CD8-positive, alpha-beta memory T cell (primary cell): Measurements from ENCODE around the gene ANO4. TPM values are rescaled to one million over a fixed set of nuclear protein-coding genes. Genes with fewer than 3 reads are reported as not detected.

Source experiments
- CTCF ChIA-PET: fragments of 350-600 bp; sonication (Branson Sonifier 250); formaldehyde crosslinking; loops from one replicate; lab custom pipeline; 2021; ENCODE audit warnings: antibody characterized with exemption; lab: Charles Lee
- POLR2A ChIA-PET: fragments of 350-600 bp; sonication (Branson Sonifier 250); formaldehyde crosslinking; loops from one replicate; lab custom pipeline; 2021; ENCODE audit warnings: antibody characterized with exemption; lab: Charles Lee
- DNase-seq, 5 donors: peaks; one replicate each; pipeline versions ENCODE4 v3.0.0 to v3.0.0-alpha.2; 2020 to 2022; ENCODE audit warnings: mixed read lengths in 1 of 5
- H3K27ac ChIP-seq: one replicate; pipeline ENCODE4 v1.7.0; 2013; ENCODE audit warnings: low read depth, mild to moderate bottlenecking, low read length, moderate library complexity
- H3K27me3 ChIP-seq: 2 replicates; pipeline ENCODE4 v1.7.0; 2013; ENCODE audit warnings: low read length, mild to moderate bottlenecking; ENCODE audit not compliant: insufficient read depth, poor library complexity, severe bottlenecking
- H3K36me3 ChIP-seq: 2 replicates; pipeline ENCODE4 v1.7.0; 2013; ENCODE audit warnings: mild to moderate bottlenecking, low read length, moderate library complexity; ENCODE audit not compliant: insufficient read depth
- H3K4me1 ChIP-seq: 2 replicates; pipeline ENCODE4 v1.7.0; 2013; ENCODE audit warnings: mild to moderate bottlenecking, low read length, moderate library complexity; ENCODE audit not compliant: insufficient read depth
- H3K4me3 ChIP-seq: 2 replicates; pipeline ENCODE4 v1.7.0; 2013; ENCODE audit warnings: mild to moderate bottlenecking, low read length
- H3K9me3 ChIP-seq: 2 replicates; pipeline ENCODE4 v1.7.0; 2013; ENCODE audit warnings: mild to moderate bottlenecking, low read length
- H3K27ac Mint-ChIP-seq, 8 donors: one replicate each; pipeline ENCODE4 v1.8.0; 2020 to 2021; ENCODE audit warnings: mixed read lengths in 8 of 8, mild to moderate bottlenecking in 6 of 8, inconsistent platforms in 3 of 8, moderate library complexity in 3 of 8
- H3K27me3 Mint-ChIP-seq, 2 donors: one replicate each; pipeline ENCODE4 v1.8.0; 2020 to 2021; ENCODE audit warnings: mixed read lengths in 2 of 2, mild to moderate bottlenecking in 1 of 2, moderate library complexity in 1 of 2
- H3K36me3 Mint-ChIP-seq, 3 donors: one replicate each; pipeline ENCODE4 v1.8.0; 2020 to 2021; ENCODE audit warnings: mixed read lengths in 3 of 3, inconsistent platforms in 1 of 3, mild to moderate bottlenecking in 1 of 3
- H3K4me1 Mint-ChIP-seq, 3 donors: one replicate each; pipeline ENCODE4 v1.8.0; 2020 to 2021; ENCODE audit warnings: mixed read lengths in 3 of 3, inconsistent platforms in 1 of 3, mild to moderate bottlenecking in 1 of 3
- H3K4me3 Mint-ChIP-seq, 7 donors: one replicate each; pipeline ENCODE4 v1.8.0; 2020 to 2021; ENCODE audit warnings: mixed read lengths in 7 of 7, mild to moderate bottlenecking in 6 of 7, moderate library complexity in 4 of 7, inconsistent platforms in 2 of 7
- H3K9me3 Mint-ChIP-seq, 5 donors: one replicate each; pipeline ENCODE4 v1.8.0; 2020 to 2022; ENCODE audit warnings: mixed read lengths in 5 of 5, mild to moderate bottlenecking in 3 of 5, moderate library complexity in 2 of 5, inconsistent platforms in 1 of 5
- polyA plus RNA-seq: library from polyadenylated mRNA; unstranded; fragments of 300-500 nt; fragmentation: Illumina TruSeq; gene quantifications from one replicate; pipeline ENCODE4 v1.2.3, GENCODE V29; 2021
- total RNA-seq, 2 experiments: library from RNA; stranded (reverse); gene quantifications; one replicate each; pipeline ENCODE4 v1.2.3, GENCODE V29; 2021

Gene ANO4
- total and polyA plus RNA-seq, 3 experiments from 2014 or later, result not detected

- Histone ChIP-seq H3K36me3 (no peaks in the 10 kb centered on the region), H3K4me3 (no peak overlapping the region), H3K9me3 (no peaks in the 10 kb centered on the region), H3K27ac (no peak overlapping the region), H3K4me1 (no peaks in the 10 kb centered on the region), H3K27me3 (no peaks in the 10 kb centered on the region)
- H3K27ac Mint-ChIP-seq, result no peak overlapping the region
- POLR2A ChIA-PET, result no interaction called here
- H3K27me3 Mint-ChIP-seq, result no peaks in the 10 kb centered on the region
- peaks cover 0 to 11% (median 5%) of the 10 kb centered on the region in 5 donors for H3K9me3 Mint-ChIP-seq
- CTCF ChIA-PET, result no interaction called here
- DNase-seq, result no peak
- H3K4me1 Mint-ChIP-seq, result no peaks in the 10 kb centered on the region
- H3K36me3 Mint-ChIP-seq, result no peaks in the 10 kb centered on the region
- no peak overlapping the region for H3K4me3 Mint-ChIP-seq
Measured at GRCh38 chr12:100843061-100843460, 48.5 kb downstream of the ANO4 start.

- Mint-ChIP-seq H3K27me3 (no peaks in the 10 kb centered on the region), H3K4me1 (no peaks in the 10 kb centered on the region), H3K27ac (no peak overlapping the region), H3K9me3 (peaks cover 0 to 12% (median 5%) of the 10 kb centered on the region in 5 donors), H3K36me3 (no peaks in the 10 kb centered on the region), H3K4me3 (no peak overlapping the region)
- H3K27ac ChIP-seq, result no peak overlapping the region
- DNase-seq, result no peak
- H3K4me3 ChIP-seq, result no peak overlapping the region
- CTCF ChIA-PET, result no interaction called here
- H3K9me3 ChIP-seq, result no peaks in the 10 kb centered on the region
- no peaks in the 10 kb centered on the region for H3K36me3 ChIP-seq
- POLR2A ChIA-PET, result no interaction called here
- H3K4me1 ChIP-seq, result no peaks in the 10 kb centered on the region
- no peaks in the 10 kb centered on the region for H3K27me3 ChIP-seq
Measured at GRCh38 chr12:100845095-100845494, 50.5 kb downstream of the ANO4 start.

- H3K9me3 ChIP-seq, result no peaks in the 10 kb centered on the region
- peaks cover 0 to 1% of the 10 kb centered on the region in 2 donors for H3K27me3 Mint-ChIP-seq
- no peak for DNase-seq
- H3K4me3 Mint-ChIP-seq, result no peak overlapping the region
- no peaks in the 10 kb centered on the region for H3K4me1 Mint-ChIP-seq
- no peaks in the 10 kb centered on the region for H3K27me3 ChIP-seq
- no peak overlapping the region for H3K27ac ChIP-seq
- H3K27ac Mint-ChIP-seq, result no peak overlapping the region
- ChIA-PET CTCF (no interaction called here), POLR2A (no interaction called here)
- H3K36me3 ChIP-seq, result no peaks in the 10 kb centered on the region
- no peak overlapping the region for H3K4me3 ChIP-seq
- H3K36me3 Mint-ChIP-seq, result no peaks in the 10 kb centered on the region
- H3K9me3 Mint-ChIP-seq, result peaks cover 0 to 5% (median 2%) of the 10 kb centered on the region in 5 donors
- no peaks in the 10 kb centered on the region for H3K4me1 ChIP-seq
Measured at GRCh38 chr12:100851637-100852036, 57.1 kb downstream of the ANO4 start.

GRCh38 chr12:100857418-100857817 lies 62.8 kb downstream of the ANO4 start:
- ChIA-PET CTCF (no interaction called here), POLR2A (no interaction called here)
- Histone ChIP-seq H3K36me3 (no peaks in the 10 kb centered on the region), H3K4me3 (no peak overlapping the region), H3K9me3 (no peaks in the 10 kb centered on the region), H3K27me3 (no peaks in the 10 kb centered on the region), H3K4me1 (no peaks in the 10 kb centered on the region), H3K27ac (no peak overlapping the region)
- Mint-ChIP-seq H3K27ac (no peak overlapping the region), H3K9me3 (peaks cover 0 to 2% (median 0%) of the 10 kb centered on the region in 5 donors), H3K4me3 (no peak overlapping the region), H3K36me3 (no peaks in the 10 kb centered on the region), H3K4me1 (no peaks in the 10 kb centered on the region), H3K27me3 (peaks cover 0 to 1% of the 10 kb centered on the region in 2 donors)
- DNase-seq, result no peak

- ChIA-PET POLR2A (no interaction called here), CTCF (no interaction called here)
- H3K4me1 ChIP-seq, result no peaks in the 10 kb centered on the region
- no peaks in the 10 kb centered on the region for H3K4me1 Mint-ChIP-seq
- peaks cover 0 to 2% (median 0%) of the 10 kb centered on the region in 5 donors for H3K9me3 Mint-ChIP-seq
- H3K27ac Mint-ChIP-seq, result no peak overlapping the region
- H3K4me3 ChIP-seq, result no peak overlapping the region
- no peak for DNase-seq
- no peak overlapping the region for H3K4me3 Mint-ChIP-seq
- H3K36me3 ChIP-seq, result no peaks in the 10 kb centered on the region
- H3K27ac ChIP-seq, result no peak overlapping the region
- H3K27me3 ChIP-seq, result no peaks in the 10 kb centered on the region
- no peaks in the 10 kb centered on the region for H3K9me3 ChIP-seq
- peaks cover 0 to 1% of the 10 kb centered on the region in 2 donors for H3K27me3 Mint-ChIP-seq
- H3K36me3 Mint-ChIP-seq, result no peaks in the 10 kb centered on the region
Measured at GRCh38 chr12:100857971-100858370, 63.4 kb downstream of the ANO4 start.

GRCh38 chr12:100858656-100859055 lies 64.1 kb downstream of the ANO4 start:
- H3K27ac Mint-ChIP-seq, result no peak overlapping the region
- no peak for DNase-seq
- H3K4me3 Mint-ChIP-seq, result no peak overlapping the region
- H3K9me3 Mint-ChIP-seq, result peaks cover 0 to 2% (median 0%) of the 10 kb centered on the region in 5 donors
- no peaks in the 10 kb centered on the region for H3K27me3 ChIP-seq
- POLR2A ChIA-PET, result no interaction called here
- no peaks in the 10 kb centered on the region for H3K9me3 ChIP-seq
- H3K27ac ChIP-seq, result no peak overlapping the region
- no peaks in the 10 kb centered on the region for H3K4me1 ChIP-seq
- H3K36me3 ChIP-seq, result no peaks in the 10 kb centered on the region
- H3K36me3 Mint-ChIP-seq, result no peaks in the 10 kb centered on the region
- H3K4me3 ChIP-seq, result no peak overlapping the region
- no peaks in the 10 kb centered on the region for H3K4me1 Mint-ChIP-seq
- peaks cover 0 to 3% of the 10 kb centered on the region in 2 donors for H3K27me3 Mint-ChIP-seq
- CTCF ChIA-PET, result no interaction called here

- Histone ChIP-seq H3K27ac (no peak overlapping the region), H3K4me3 (no peak overlapping the region), H3K27me3 (no peaks in the 10 kb centered on the region), H3K36me3 (no peaks in the 10 kb centered on the region), H3K4me1 (no peaks in the 10 kb centered on the region), H3K9me3 (no peaks in the 10 kb centered on the region)
- no peak for DNase-seq
- Mint-ChIP-seq H3K27me3 (peaks cover 0 to 3% of the 10 kb centered on the region in 2 donors), H3K27ac (no peak overlapping the region), H3K4me1 (no peaks in the 10 kb centered on the region), H3K9me3 (peaks cover 0 to 4% (median 2%) of the 10 kb centered on the region in 5 donors), H3K4me3 (no peak overlapping the region), H3K36me3 (no peaks in the 10 kb centered on the region)
- POLR2A ChIA-PET, result no interaction called here
- CTCF ChIA-PET, result no interaction called here
Measured at GRCh38 chr12:100859063-100859627, 64.6 kb downstream of the ANO4 start.

- H3K9me3 ChIP-seq, result no peaks in the 10 kb centered on the region
- no peak overlapping the region for H3K4me3 ChIP-seq
- no peaks in the 10 kb centered on the region for H3K36me3 Mint-ChIP-seq
- no peaks in the 10 kb centered on the region for H3K4me1 ChIP-seq
- H3K4me1 Mint-ChIP-seq, result no peaks in the 10 kb centered on the region
- no peaks in the 10 kb centered on the region for H3K36me3 ChIP-seq
- ChIA-PET CTCF (no interaction called here), POLR2A (no interaction called here)
- peaks cover 0 to 8% (median 2%) of the 10 kb centered on the region in 5 donors for H3K9me3 Mint-ChIP-seq
- peaks cover 0 to 3% of the 10 kb centered on the region in 2 donors for H3K27me3 Mint-ChIP-seq
- H3K27me3 ChIP-seq, result no peaks in the 10 kb centered on the region
- no peak overlapping the region for H3K27ac Mint-ChIP-seq
- no peak for DNase-seq
- H3K4me3 Mint-ChIP-seq, result no peak overlapping the region
- no peak overlapping the region for H3K27ac ChIP-seq
Measured at GRCh38 chr12:100860611-100861010, 66.0 kb downstream of the ANO4 start.
